Measurements from ENCODE around the gene CHML. TPM values are rescaled to one million over a fixed set of nuclear protein-coding genes. Genes with fewer than 3 reads are reported as not detected.

CHML gene
- total and polyA plus RNA-seq, 8 donors: 1.1 to 26.4 (median 2.8) TPM

- WGBS, 5 donors: 79 to 88% (median 84%) methylated on average over 9 of the region's 9 CpGs
- Histone ChIP-seq H3K4me1 (peaks cover 0 to 38% (median 22%) of the 10 kb centered on the region in 4 donors), H3K4me3 (no peak overlapping the region), H3K9me3 (no peaks in the 10 kb centered on the region), H3K27me3 (no peaks in the 10 kb centered on the region), H3K27ac (no peak overlapping the region), H3K36me3 (no peaks in the 10 kb centered on the region)
- no peak for DNase-seq
- TF ChIP-seq POLR2A (IDR thresholded peaks at IDR 0.05) (no peak), POLR2AphosphoS5 (IDR thresholded peaks at IDR 0.05) (no peak), CTCF (IDR thresholded peaks at IDR 0.05) (no peak), EP300 (IDR thresholded peaks at IDR 0.05) (no peak)
- intact Hi-C loops (cut with DNase I; ENCODE audit: low total_unique reads): no loop called here
Measured at GRCh38 chr1:241612533-241613477, 27.4 kb downstream of the CHML start.

GRCh38 chr1:241611736-241612135 is 28.4 kb downstream of the CHML start:
- Histone ChIP-seq H3K9me3 (no peaks in the 10 kb centered on the region), H3K27me3 (no peaks in the 10 kb centered on the region), H3K4me1 (peaks cover 0 to 38% (median 22%) of the 10 kb centered on the region in 4 donors), H3K27ac (no peak overlapping the region), H3K36me3 (no peaks in the 10 kb centered on the region), H3K4me3 (no peak overlapping the region)
- WGBS, 5 donors: 63 to 88% (median 74%) methylated on average over 1 of the region's 1 CpG
- intact Hi-C loops (cut with DNase I; ENCODE audit: low total_unique reads): no loop called here
- DNase-seq: no peak
- TF ChIP-seq EP300 (IDR thresholded peaks at IDR 0.05): no peak

- TF ChIP-seq CTCF (IDR thresholded peaks at IDR 0.05) (peak in 5 of 7 experiments; percentile 21 to 83 (median 65)), EP300 (IDR thresholded peaks at IDR 0.05) (no peak), POLR2A (IDR thresholded peaks at IDR 0.05) (no peak), POLR2AphosphoS5 (IDR thresholded peaks at IDR 0.05) (no peak)
- DNase-seq: peak in 1 of 2 donors; percentile 79
- Histone ChIP-seq H3K27ac (no peak overlapping the region), H3K36me3 (no peaks in the 10 kb centered on the region), H3K4me3 (no peak overlapping the region), H3K9me3 (no peaks in the 10 kb centered on the region), H3K27me3 (no peaks in the 10 kb centered on the region), H3K4me1 (peaks cover 0 to 37% (median 22%) of the 10 kb centered on the region in 4 donors)
- intact Hi-C loops (cut with DNase I; ENCODE audit: low total_unique reads): no loop called here
- WGBS, 5 donors: 5 to 11% (median 8%) methylated on average over 3 of the region's 3 CpGs
Measured at GRCh38 chr1:241611063-241611462, 29.1 kb downstream of the CHML start.

- Histone ChIP-seq H3K4me1 (peaks cover 0 to 29% (median 16%) of the 10 kb centered on the region in 4 donors), H3K4me3 (no peak overlapping the region), H3K27ac (no peak overlapping the region), H3K27me3 (no peaks in the 10 kb centered on the region), H3K9me3 (no peaks in the 10 kb centered on the region), H3K36me3 (no peaks in the 10 kb centered on the region)
- TF ChIP-seq EP300 (IDR thresholded peaks at IDR 0.05) (no peak), POLR2AphosphoS5 (IDR thresholded peaks at IDR 0.05) (no peak), POLR2A (IDR thresholded peaks at IDR 0.05) (no peak), CTCF (IDR thresholded peaks at IDR 0.05) (no peak)
- WGBS, 5 donors: 24 to 32% (median 31%) methylated on average over 8 of the region's 8 CpGs
- DNase-seq: peak; percentile 33 to 52
- intact Hi-C loops (cut with DNase I; ENCODE audit: low total_unique reads): no loop called here
Measured at GRCh38 chr1:241610056-241610815, 29.9 kb downstream of the CHML start.
